ENCODE data around the gene MEOX1.

- TF ChIP-seq, protein P1, sequence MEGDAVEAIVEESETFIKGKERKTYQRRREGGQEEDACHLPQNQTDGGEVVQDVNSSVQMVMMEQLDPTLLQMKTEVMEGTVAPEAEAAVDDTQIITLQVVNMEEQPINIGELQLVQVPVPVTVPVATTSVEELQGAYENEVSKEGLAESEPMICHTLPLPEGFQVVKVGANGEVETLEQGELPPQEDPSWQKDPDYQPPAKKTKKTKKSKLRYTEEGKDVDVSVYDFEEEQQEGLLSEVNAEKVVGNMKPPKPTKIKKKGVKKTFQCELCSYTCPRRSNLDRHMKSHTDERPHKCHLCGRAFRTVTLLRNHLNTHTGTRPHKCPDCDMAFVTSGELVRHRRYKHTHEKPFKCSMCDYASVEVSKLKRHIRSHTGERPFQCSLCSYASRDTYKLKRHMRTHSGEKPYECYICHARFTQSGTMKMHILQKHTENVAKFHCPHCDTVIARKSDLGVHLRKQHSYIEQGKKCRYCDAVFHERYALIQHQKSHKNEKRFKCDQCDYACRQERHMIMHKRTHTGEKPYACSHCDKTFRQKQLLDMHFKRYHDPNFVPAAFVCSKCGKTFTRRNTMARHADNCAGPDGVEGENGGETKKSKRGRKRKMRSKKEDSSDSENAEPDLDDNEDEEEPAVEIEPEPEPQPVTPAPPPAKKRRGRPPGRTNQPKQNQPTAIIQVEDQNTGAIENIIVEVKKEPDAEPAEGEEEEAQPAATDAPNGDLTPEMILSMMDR (IDR thresholded peaks at IDR 0.05): no peak
- TF ChIP-seq POLR2AphosphoS5 (IDR thresholded peaks at IDR 0.05; ENCODE audit: low read depth, low read length) (no peak), TCF7L2 (IDR thresholded peaks at IDR 0.05; ENCODE audit: low read depth, low read length) (no peak), REST (IDR thresholded peaks at IDR 0.05; ENCODE audit: insufficient read depth in 1 of 2, low read depth in 2 of 2, low read length in 1 of 2) (no peak), SIN3A (IDR thresholded peaks at IDR 0.05; ENCODE audit: borderline replicate concordance, insufficient read depth, low read depth, low read length) (no peak)
These were observed 66.3 kb downstream of the MEOX1 start for GRCh38 chr17:43595466-43595865.

Data from Panc1 (cell line).